KMS-11 (cell line): ENCODE data around the gene RIMKLA.

Experiments used
- H2AFZ ChIP-seq: fragments of 200-600 bp; sonication (generic); 2 replicates; pipeline ENCODE4 v1.6.1; 2016; ENCODE audit warnings: antibody characterized with exemption, mixed run types, low read depth
- H3K27ac ChIP-seq: fragments of 200-600 bp; sonication (generic); 2 replicates; pipeline ENCODE4 v1.6.1; 2016; ENCODE audit warnings: mild to moderate bottlenecking, mixed run types
- H3K27me3 ChIP-seq: fragments of 200-600 bp; sonication (generic); 2 replicates; pipeline ENCODE4 v1.6.1; 2017; ENCODE audit warnings: mild to moderate bottlenecking, low read depth, mixed run types, moderate library complexity; ENCODE audit not compliant: insufficient read depth
- H3K36me3 ChIP-seq: fragments of 200-600 bp; sonication (generic); 2 replicates; pipeline ENCODE4 v1.6.1; 2017; ENCODE audit warnings: mild to moderate bottlenecking, mixed run types; ENCODE audit not compliant: insufficient read depth
- H3K4me1 ChIP-seq: fragments of 200-600 bp; sonication (generic); 2 replicates; pipeline ENCODE4 v1.6.1; 2016; ENCODE audit warnings: mild to moderate bottlenecking, low read depth, mixed run types; ENCODE audit not compliant: poor library complexity, severe bottlenecking
- H3K4me2 ChIP-seq: fragments of 200-600 bp; sonication (generic); 2 replicates; pipeline ENCODE4 v1.7.0; 2016; ENCODE audit warnings: mild to moderate bottlenecking, mixed run types
- H3K4me3 ChIP-seq: fragments of 200-600 bp; sonication (generic); IDR thresholded peaks from 2 replicates; pipeline ENCODE4 v1.6.1; 2017; ENCODE audit warnings: low read depth, low read length, mixed read lengths; ENCODE audit not compliant: insufficient read depth
- H3K79me2 ChIP-seq: fragments of 200-600 bp; sonication (generic); 2 replicates; pipeline ENCODE4 v1.6.1; 2016; ENCODE audit warnings: low read depth, mixed run types; ENCODE audit not compliant: insufficient read depth
- H3K9ac ChIP-seq: fragments of 200-600 bp; sonication (generic); 2 replicates; pipeline ENCODE4 v1.6.1; 2016; ENCODE audit warnings: mild to moderate bottlenecking, mixed run types
- H4K20me1 ChIP-seq: fragments of 200-600 bp; sonication (generic); 2 replicates; pipeline ENCODE4 v1.6.1; 2016; ENCODE audit warnings: mild to moderate bottlenecking, mixed run types; ENCODE audit not compliant: insufficient read depth
- CTCF ChIP-seq: fragments of 200-600 bp; sonication (generic); conservative IDR thresholded peaks from 2 replicates; pipeline ENCODE4 v1.6.1; 2017; ENCODE audit warnings: low read depth, mild to moderate bottlenecking, antibody characterized with exemption, low read length, moderate library complexity, mixed read lengths

Gene RIMKLA

GRCh38 chr1:42424201-42424600, 43.6 kb downstream of the RIMKLA start:
- Histone ChIP-seq H3K4me1 (no peaks in the 10 kb centered on the region), H4K20me1 (no peaks in the 10 kb centered on the region), H3K4me3 (no peak overlapping the region), H3K9ac (no peak overlapping the region), H3K79me2 (no peaks in the 10 kb centered on the region), H3K4me2 (no peak overlapping the region), H3K27ac (no peak overlapping the region), H3K27me3 (no peaks in the 10 kb centered on the region), H2AFZ (no peak overlapping the region), H3K36me3 (no peaks in the 10 kb centered on the region)
- no peak for TF ChIP-seq CTCF

- Histone ChIP-seq H3K4me2 (no peak overlapping the region), H2AFZ (no peak overlapping the region), H3K4me3 (no peak overlapping the region), H3K27ac (no peak overlapping the region), H3K9ac (no peak overlapping the region), H3K79me2 (no peaks in the 10 kb centered on the region), H3K36me3 (no peaks in the 10 kb centered on the region), H3K4me1 (no peaks in the 10 kb centered on the region), H4K20me1 (no peaks in the 10 kb centered on the region), H3K27me3 (no peaks in the 10 kb centered on the region)
- TF ChIP-seq CTCF: no peak
Measured at GRCh38 chr1:42427240-42427639, 46.6 kb downstream of the RIMKLA start.

- H2AFZ ChIP-seq: no peak overlapping the region
- no peaks in the 10 kb centered on the region for H3K27me3 ChIP-seq
- no peak overlapping the region for H3K9ac ChIP-seq
- H4K20me1 ChIP-seq: no peaks in the 10 kb centered on the region
- H3K4me3 ChIP-seq: no peak overlapping the region
- H3K27ac ChIP-seq: no peak overlapping the region
- no peaks in the 10 kb centered on the region for H3K4me1 ChIP-seq
- TF ChIP-seq CTCF: no peak
- H3K36me3 ChIP-seq: no peaks in the 10 kb centered on the region
- no peak overlapping the region for H3K4me2 ChIP-seq
- H3K79me2 ChIP-seq: no peaks in the 10 kb centered on the region
Measured at GRCh38 chr1:42429603-42430002, 49.0 kb downstream of the RIMKLA start.

GRCh38 chr1:42430286-42431135, 49.9 kb downstream of the RIMKLA start:
- H3K27me3 ChIP-seq: no peaks in the 10 kb centered on the region
- H3K27ac ChIP-seq: no peak overlapping the region
- H3K4me1 ChIP-seq: no peaks in the 10 kb centered on the region
- H3K4me2 ChIP-seq: no peak overlapping the region
- no peak overlapping the region for H3K9ac ChIP-seq
- H3K36me3 ChIP-seq: no peaks in the 10 kb centered on the region
- H4K20me1 ChIP-seq: no peaks in the 10 kb centered on the region
- H2AFZ ChIP-seq: no peak overlapping the region
- no peak for TF ChIP-seq CTCF
- no peak overlapping the region for H3K4me3 ChIP-seq
- no peaks in the 10 kb centered on the region for H3K79me2 ChIP-seq
